Activated naive CD8-positive, alpha-beta T cell treated with anti-CD3 and anti-CD28 coated beads, Interleukin-2, amount 50 U/mL, for 24 hours (primary cell): ENCODE results near the gene FAM184B.

ENCODE experiments used
- ATAC-seq: fragments of 150-1000 bp; cut with Tn5 transposase; one replicate; pipeline ENCODE4 v1.10.0; 2021
- DNase-seq: peaks from one replicate; pipeline ENCODE4 v3.0.0; 2021
- H3K27ac Mint-ChIP-seq: one replicate; pipeline ENCODE4 v1.8.0; 2021; ENCODE audit warnings: mild to moderate bottlenecking, mixed read lengths
- H3K27me3 Mint-ChIP-seq: one replicate; pipeline ENCODE4 v1.8.0; 2021; ENCODE audit warnings: mixed read lengths
- H3K36me3 Mint-ChIP-seq: one replicate; pipeline ENCODE4 v1.8.0; 2021; ENCODE audit warnings: low read depth, mixed read lengths
- H3K4me1 Mint-ChIP-seq: one replicate; pipeline ENCODE4 v1.8.0; 2021; ENCODE audit warnings: mixed read lengths
- H3K4me3 Mint-ChIP-seq: one replicate; pipeline ENCODE4 v1.8.0; 2021; ENCODE audit warnings: mild to moderate bottlenecking, moderate library complexity, mixed read lengths
- H3K9me3 Mint-ChIP-seq: one replicate; pipeline ENCODE4 v1.8.0; 2021; ENCODE audit warnings: mixed read lengths

Gene FAM184B

GRCh38 chr4:17763416-17763815, 18.0 kb downstream of the FAM184B start:
- no peak for DNase-seq
- Mint-ChIP-seq H3K9me3 (peaks cover 6% of the 10 kb centered on the region), H3K27ac (no peak overlapping the region), H3K27me3 (no peaks in the 10 kb centered on the region), H3K4me1 (peaks cover 6% of the 10 kb centered on the region), H3K4me3 (no peak overlapping the region), H3K36me3 (no peaks in the 10 kb centered on the region)
- no peak for ATAC-seq

- Mint-ChIP-seq H3K9me3 (peaks cover 6% of the 10 kb centered on the region), H3K36me3 (no peaks in the 10 kb centered on the region), H3K27ac (no peak overlapping the region), H3K4me1 (peaks cover 6% of the 10 kb centered on the region), H3K4me3 (no peak overlapping the region), H3K27me3 (no peaks in the 10 kb centered on the region)
- DNase-seq, result no peak
- ATAC-seq, result no peak
Observed at GRCh38 chr4:17762726-17763125, 18.7 kb downstream of the FAM184B start.

- no peak for DNase-seq
- Mint-ChIP-seq H3K27me3 (no peaks in the 10 kb centered on the region), H3K27ac (no peak overlapping the region), H3K36me3 (no peaks in the 10 kb centered on the region), H3K4me3 (no peak overlapping the region), H3K9me3 (peaks cover 4% of the 10 kb centered on the region), H3K4me1 (peaks cover 6% of the 10 kb centered on the region)
- ATAC-seq, result no peak
Observed at GRCh38 chr4:17761062-17761461, 20.4 kb downstream of the FAM184B start.

GRCh38 chr4:17760626-17761025, 20.8 kb downstream of the FAM184B start:
- Mint-ChIP-seq H3K4me3 (no peak overlapping the region), H3K9me3 (no peaks in the 10 kb centered on the region), H3K27me3 (no peaks in the 10 kb centered on the region), H3K4me1 (peaks cover 3% of the 10 kb centered on the region), H3K36me3 (no peaks in the 10 kb centered on the region), H3K27ac (no peak overlapping the region)
- DNase-seq (no peak), ATAC-seq (no peak)

GRCh38 chr4:17758485-17758884, 22.9 kb downstream of the FAM184B start:
- Mint-ChIP-seq H3K9me3 (no peaks in the 10 kb centered on the region), H3K4me1 (no peaks in the 10 kb centered on the region), H3K4me3 (no peak overlapping the region), H3K36me3 (no peaks in the 10 kb centered on the region), H3K27ac (no peak overlapping the region), H3K27me3 (peaks cover 3% of the 10 kb centered on the region)
- ATAC-seq, result no peak
- no peak for DNase-seq

- Mint-ChIP-seq H3K36me3 (no peaks in the 10 kb centered on the region), H3K4me1 (no peaks in the 10 kb centered on the region), H3K9me3 (no peaks in the 10 kb centered on the region), H3K27me3 (peaks cover 3% of the 10 kb centered on the region), H3K27ac (no peak overlapping the region), H3K4me3 (no peak overlapping the region)
- DNase-seq, result no peak
- ATAC-seq, result no peak
Observed at GRCh38 chr4:17757621-17758020, 23.8 kb downstream of the FAM184B start.

GRCh38 chr4:17753646-17754045, 27.8 kb downstream of the FAM184B start:
- no peaks in the 10 kb centered on the region for H3K36me3 Mint-ChIP-seq

GRCh38 chr4:17740702-17741101, 40.7 kb downstream of the FAM184B start:
- Mint-ChIP-seq H3K36me3 (no peaks in the 10 kb centered on the region), H3K4me1 (no peaks in the 10 kb centered on the region), H3K27me3 (peaks cover 4% of the 10 kb centered on the region), H3K27ac (no peak overlapping the region), H3K9me3 (no peaks in the 10 kb centered on the region), H3K4me3 (no peak overlapping the region)
- no peak for DNase-seq
- no peak for ATAC-seq

More at GRCh38 chr4:17753646-17754045, 27.8 kb downstream of the FAM184B start:
- H3K4me3 Mint-ChIP-seq, result no peak overlapping the region
- H3K4me1 Mint-ChIP-seq, result no peaks in the 10 kb centered on the region
- H3K9me3 Mint-ChIP-seq, result no peaks in the 10 kb centered on the region
- DNase-seq (no peak), ATAC-seq (no peak)
- H3K27me3 Mint-ChIP-seq, result peaks cover 3% of the 10 kb centered on the region
- H3K27ac Mint-ChIP-seq, result no peak overlapping the region

GRCh38 chr4:17736484-17736883, 44.9 kb downstream of the FAM184B start:
- Mint-ChIP-seq H3K27ac (no peak overlapping the region), H3K4me1 (no peaks in the 10 kb centered on the region), H3K4me3 (no peak overlapping the region), H3K9me3 (no peaks in the 10 kb centered on the region), H3K27me3 (peaks cover 2% of the 10 kb centered on the region), H3K36me3 (no peaks in the 10 kb centered on the region)
- no peak for DNase-seq
- ATAC-seq, result no peak

- H3K27me3 Mint-ChIP-seq, result peaks cover 4% of the 10 kb centered on the region
- no peaks in the 10 kb centered on the region for H3K4me1 Mint-ChIP-seq
- DNase-seq, result no peak
- no peak overlapping the region for H3K4me3 Mint-ChIP-seq
- peaks cover 14% of the 10 kb centered on the region for H3K9me3 Mint-ChIP-seq
- no peaks in the 10 kb centered on the region for H3K36me3 Mint-ChIP-seq
- ATAC-seq, result no peak
- no peak overlapping the region for H3K27ac Mint-ChIP-seq
Observed at GRCh38 chr4:17726911-17727310, 54.5 kb downstream of the FAM184B start.

GRCh38 chr4:17723648-17724047, 57.8 kb downstream of the FAM184B start:
- Mint-ChIP-seq H3K4me1 (no peaks in the 10 kb centered on the region), H3K36me3 (no peaks in the 10 kb centered on the region)

GRCh38 chr4:17722356-17722700, 59.1 kb downstream of the FAM184B start:
- no peaks in the 10 kb centered on the region for H3K4me1 Mint-ChIP-seq
- H3K27me3 Mint-ChIP-seq, result peaks cover 4% of the 10 kb centered on the region
- no peak overlapping the region for H3K27ac Mint-ChIP-seq
- no peaks in the 10 kb centered on the region for H3K9me3 Mint-ChIP-seq
- H3K36me3 Mint-ChIP-seq, result no peaks in the 10 kb centered on the region
- ATAC-seq (no peak), DNase-seq (no peak)
- H3K4me3 Mint-ChIP-seq, result no peak overlapping the region

More at GRCh38 chr4:17723648-17724047, 57.8 kb downstream of the FAM184B start:
- ATAC-seq, result no peak
- Mint-ChIP-seq H3K27me3 (peaks cover 6% of the 10 kb centered on the region), H3K27ac (no peak overlapping the region), H3K9me3 (peaks cover 6% of the 10 kb centered on the region), H3K4me3 (no peak overlapping the region)
- DNase-seq, result no peak

- H3K9me3 Mint-ChIP-seq, result no peaks in the 10 kb centered on the region
- H3K27ac Mint-ChIP-seq, result no peak overlapping the region
- no peak overlapping the region for H3K4me3 Mint-ChIP-seq
- H3K27me3 Mint-ChIP-seq, result peaks cover 3% of the 10 kb centered on the region
- H3K36me3 Mint-ChIP-seq, result no peaks in the 10 kb centered on the region
- DNase-seq (no peak), ATAC-seq (no peak)
- no peaks in the 10 kb centered on the region for H3K4me1 Mint-ChIP-seq
Observed at GRCh38 chr4:17721496-17722355, 59.7 kb downstream of the FAM184B start.

- H3K4me3 Mint-ChIP-seq, result no peak overlapping the region
- DNase-seq (no peak), ATAC-seq (no peak)
- H3K27me3 Mint-ChIP-seq, result peaks cover 2% of the 10 kb centered on the region
- no peaks in the 10 kb centered on the region for H3K36me3 Mint-ChIP-seq
- no peaks in the 10 kb centered on the region for H3K9me3 Mint-ChIP-seq
- H3K27ac Mint-ChIP-seq, result no peak overlapping the region
- H3K4me1 Mint-ChIP-seq, result no peaks in the 10 kb centered on the region
Observed at GRCh38 chr4:17719106-17719505, 62.3 kb downstream of the FAM184B start.

GRCh38 chr4:17718471-17718870, 63.0 kb downstream of the FAM184B start:
- Mint-ChIP-seq H3K4me1 (no peaks in the 10 kb centered on the region), H3K27me3 (peaks cover 2% of the 10 kb centered on the region), H3K4me3 (no peak overlapping the region), H3K9me3 (no peaks in the 10 kb centered on the region), H3K36me3 (no peaks in the 10 kb centered on the region), H3K27ac (no peak overlapping the region)
- ATAC-seq (no peak), DNase-seq (no peak)
